ENCODE data around the gene SLC4A4.

Gene SLC4A4

DNA sequence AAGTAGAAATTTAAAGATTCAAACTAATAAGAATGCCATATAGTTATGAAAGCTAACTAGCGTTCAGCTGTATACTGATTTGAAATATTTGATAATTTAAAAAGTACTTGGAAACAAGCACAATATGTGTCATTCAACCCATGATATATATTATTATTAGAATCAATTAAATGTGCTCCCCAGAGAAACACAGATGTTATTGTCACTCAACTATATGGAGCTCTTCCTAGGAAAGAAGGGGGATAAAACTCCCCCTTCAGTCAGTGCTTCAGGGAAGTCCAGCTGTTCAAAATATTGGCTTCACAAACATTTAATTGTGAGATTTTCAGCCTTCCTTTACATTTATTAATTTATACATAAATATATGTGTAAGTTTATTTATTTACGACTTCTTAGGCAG, 135.9 kb downstream of the SLC4A4 start:
- DNase-seq, result no peak

DNA sequence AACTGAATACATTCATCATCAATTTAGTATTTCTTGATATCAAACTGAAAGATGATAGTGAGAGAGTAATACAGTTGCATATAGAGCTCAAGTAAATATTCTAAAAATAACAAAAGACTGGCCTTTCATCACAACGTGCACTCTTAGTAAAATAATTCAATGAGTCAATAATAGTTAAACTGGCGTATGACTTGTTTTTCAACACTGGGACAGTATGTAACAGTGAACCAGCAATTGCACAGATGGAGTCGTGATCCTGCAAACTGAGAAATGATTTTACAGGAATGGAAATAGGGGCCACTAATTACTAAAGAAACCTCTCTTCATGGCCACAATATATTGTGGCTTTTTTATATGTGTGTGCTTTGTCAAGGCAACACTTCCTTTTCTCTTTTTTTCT, 137.4 kb downstream of the SLC4A4 start:
- no peak for DNase-seq

DNA sequence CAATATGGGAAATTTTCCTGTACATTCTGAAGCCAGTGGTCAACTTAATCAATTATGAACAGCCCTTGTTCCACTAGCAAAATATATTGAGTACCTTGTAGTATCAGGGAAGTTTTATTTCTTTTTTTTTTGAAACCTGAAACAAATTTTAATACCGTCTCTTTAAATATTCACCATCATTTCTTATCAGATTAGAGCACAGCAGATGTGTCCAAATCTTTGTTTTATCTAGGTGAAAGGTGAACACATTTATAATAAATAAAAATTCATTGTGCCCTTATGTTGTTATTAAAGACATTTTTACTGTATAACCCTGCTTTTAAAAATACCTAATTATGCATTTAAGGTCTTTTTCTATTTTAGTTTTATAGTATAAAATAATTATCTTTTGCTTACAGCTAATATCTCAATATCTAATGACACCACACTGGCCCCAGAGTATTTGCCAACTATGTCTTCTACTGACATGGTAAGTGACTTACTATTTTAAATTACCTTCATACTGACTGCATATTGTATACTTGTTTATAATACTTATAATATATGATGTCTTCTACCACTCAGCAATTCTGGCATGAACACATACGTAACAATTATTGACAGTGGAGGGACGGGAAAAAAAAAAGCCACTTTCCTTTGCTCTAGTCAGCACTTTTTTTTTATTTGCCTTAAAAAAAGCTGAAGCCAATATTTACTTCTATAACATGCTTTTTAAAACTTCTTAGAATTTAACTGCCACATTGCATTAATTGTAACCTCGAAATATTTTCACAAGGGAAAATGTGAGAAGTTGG, 147.9 kb downstream of the SLC4A4 start:
- no peak for DNase-seq

DNA sequence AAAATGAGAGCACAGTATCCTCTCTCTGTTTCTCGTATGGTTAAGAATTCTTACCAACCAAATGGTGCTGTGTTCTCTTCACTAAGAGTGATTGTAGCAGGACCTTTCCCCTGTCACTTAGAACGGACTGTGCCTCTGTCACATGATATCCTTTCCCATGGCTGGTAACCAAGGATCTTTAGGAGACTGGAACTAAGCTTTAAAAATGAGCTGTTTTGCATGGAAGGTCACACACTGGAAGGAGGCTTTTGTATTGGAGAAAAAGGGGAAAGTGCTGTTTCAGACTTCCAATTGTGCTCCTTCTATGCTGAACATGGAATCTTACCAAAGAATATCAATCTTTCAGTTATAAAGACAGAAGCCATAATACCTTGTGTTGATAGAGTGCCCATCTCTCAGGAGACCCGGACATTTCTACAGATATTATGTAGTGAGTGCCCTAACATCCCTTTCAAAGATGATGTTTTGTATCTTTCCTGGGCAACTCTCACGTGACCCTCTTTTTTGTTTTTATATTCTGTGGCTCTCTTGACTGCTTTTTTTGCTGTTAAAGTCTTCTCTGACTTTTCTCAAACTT, 148.6 kb downstream of the SLC4A4 start:
- DNase-seq, result no peak

DNA sequence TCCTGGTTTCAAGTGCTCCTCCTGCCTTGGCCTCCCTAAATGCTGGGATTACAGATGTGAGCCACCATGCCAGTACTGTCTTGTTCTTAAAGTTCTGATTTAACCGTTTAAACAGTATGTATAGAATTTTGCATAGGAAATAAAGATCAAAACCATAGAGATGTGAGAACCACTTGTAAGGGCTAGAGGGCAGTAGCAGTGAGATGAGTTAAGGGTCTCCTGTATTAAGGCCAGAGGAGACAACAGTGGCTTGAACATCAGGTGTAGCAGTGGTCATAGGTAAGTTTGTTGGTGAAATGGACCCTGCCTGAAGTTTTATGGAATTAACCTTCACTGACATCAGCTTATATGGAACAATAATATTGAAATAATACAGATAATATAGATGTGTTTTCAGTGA, 155.7 kb downstream of the SLC4A4 start:
- no peak for DNase-seq

DNA sequence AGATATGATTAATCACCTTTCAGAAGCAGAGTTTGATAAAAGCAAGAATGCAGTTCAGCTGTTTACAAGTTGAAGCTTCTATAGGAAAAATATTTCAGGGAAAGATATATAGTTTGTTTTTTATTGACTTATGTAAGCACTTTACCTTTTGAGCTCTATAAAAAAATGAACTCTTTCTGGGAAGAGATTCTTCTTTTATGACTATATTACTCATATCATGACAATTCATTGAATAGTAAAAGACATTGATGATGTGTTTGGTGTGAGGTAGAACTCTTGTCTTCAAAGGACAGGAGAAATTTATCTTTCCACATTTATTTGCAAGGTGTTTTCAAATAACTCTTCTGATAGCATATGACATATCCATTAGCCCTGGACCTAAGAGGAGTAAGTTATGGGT, 156.6 kb downstream of the SLC4A4 start:
- DNase-seq, result no peak

DNA sequence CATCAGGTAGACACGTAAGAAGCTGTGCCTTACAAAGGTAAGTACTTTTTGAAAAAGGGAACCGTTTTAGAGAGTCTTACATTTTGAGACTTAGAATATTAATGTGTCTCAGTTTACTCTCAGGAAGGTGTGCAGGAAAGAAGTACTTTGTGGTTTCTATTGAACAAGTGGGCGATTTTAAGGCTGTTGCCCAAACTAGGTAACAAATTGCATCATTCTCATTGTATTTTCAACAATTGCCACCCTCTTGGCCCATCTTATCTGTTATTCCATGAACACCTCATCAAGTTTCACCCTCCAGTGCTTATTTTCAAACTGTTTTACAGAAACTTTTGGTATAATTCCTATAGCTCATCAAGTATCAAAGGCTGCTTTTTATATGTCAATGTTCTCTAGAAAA, 158.3 kb downstream of the SLC4A4 start:
- DNase-seq, result no peak

DNA sequence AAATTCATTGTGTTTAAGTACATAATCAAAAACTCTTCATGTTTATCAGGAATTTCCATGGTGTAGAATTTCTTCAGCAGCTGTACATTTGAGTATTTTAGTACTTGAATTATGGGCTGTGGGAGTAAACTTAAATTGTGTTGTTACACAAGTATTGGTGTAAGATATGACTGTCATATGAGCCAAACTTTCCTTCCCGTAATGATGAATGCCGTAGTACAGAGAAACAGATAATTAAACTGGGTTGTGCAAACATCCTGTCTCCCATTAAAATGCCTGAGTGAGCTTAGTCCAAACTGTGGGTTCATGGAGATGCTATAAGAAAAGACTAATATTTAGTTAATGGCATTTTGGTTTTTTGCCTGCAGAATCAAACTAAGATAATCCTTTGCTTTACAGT, 159.2 kb downstream of the SLC4A4 start:
- no peak for DNase-seq

DNA sequence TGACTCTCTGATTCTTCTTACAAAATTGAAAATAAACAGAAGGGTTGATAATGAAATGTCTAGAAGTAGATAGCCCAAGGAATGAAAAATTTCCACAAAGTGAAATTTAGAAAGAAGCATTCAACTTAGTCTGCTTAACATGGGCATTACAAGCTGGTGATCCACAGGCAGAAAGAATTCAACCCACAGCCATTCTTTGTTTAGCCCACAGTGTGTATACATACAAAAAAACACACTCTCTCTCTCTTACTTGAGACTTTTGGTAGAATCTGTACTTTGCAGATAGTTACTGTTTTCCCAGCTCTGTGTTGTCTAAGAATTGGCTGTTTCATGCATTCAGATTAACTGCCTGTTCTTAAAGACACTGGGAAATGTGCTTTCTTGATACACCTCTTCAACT, 159.8 kb downstream of the SLC4A4 start:
- DNase-seq, result no peak

DNA sequence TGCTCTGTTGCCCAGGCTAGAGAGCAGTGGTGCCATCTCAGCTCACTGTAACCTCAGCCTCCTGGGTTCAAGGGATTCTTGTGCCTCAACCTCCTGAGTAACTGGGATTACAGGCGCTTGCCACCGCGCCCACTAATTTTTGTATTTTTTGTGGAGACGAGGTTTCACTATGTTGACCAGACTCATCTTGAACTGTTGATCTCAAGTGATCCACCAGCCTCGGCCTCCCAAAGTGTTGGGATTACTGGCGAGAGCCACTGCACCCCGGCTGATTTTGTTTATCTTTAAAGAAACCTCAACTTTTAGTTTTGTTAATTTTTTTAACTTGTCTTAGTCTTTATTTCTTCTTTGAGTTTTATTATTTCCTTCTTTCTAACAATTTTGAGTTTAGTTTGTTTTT, 163.2 kb downstream of the SLC4A4 start:
- no peak for DNase-seq

DNA sequence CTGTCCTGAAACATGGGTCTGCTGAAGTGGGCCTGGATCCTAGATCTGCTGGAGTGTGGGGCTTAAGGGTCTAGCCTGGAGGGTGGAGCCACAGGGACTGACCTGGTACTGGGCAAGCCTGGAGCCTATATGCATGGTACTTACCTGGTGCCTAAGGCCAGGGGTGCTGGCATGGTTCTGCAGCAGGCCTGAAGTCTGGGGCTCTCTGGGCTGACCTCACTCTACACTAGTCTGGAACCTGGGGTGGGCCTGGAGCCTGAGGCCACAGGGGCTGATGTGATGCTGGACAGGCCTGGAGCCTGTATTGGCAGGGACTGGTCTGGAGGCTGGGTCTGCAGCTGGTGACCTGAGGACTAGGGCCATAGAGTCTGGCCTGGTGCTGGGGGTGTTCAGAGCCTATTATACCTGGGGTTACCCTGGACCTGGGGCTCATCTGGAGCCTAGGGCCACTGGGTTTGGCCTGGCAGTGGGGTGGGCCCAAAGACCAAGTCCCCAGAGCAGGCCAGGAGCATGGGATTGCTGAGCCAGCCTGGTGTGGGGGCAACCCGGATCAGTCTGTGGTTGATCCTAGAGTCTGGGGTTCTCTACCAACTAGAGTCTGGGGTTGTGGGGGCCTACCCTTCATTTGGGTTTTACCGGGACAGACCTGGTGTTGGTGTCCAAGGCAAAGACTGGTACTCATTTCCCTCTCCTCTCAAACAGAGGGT, 179.6 kb downstream of the SLC4A4 start:
- no peak for DNase-seq

DNA sequence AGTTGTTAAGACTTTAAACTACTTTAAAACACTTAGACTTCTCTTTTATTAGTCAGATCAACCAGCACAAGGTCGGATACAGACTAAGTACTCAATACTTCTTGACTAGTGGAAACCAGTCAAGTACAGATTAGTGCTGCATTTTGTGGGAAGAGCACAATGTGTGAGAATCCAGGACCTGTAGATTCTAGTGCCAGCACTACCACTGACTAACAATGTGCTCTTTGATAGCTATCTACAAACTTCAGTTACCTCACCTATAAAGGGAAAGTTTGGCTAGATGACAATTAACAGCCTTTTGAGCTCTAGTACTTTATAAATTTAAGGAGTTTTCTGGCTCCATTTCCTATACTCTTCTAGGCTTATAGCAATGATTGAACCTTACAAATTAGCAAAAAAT, 181.5 kb downstream of the SLC4A4 start:
- DNase-seq, result no peak

DNA sequence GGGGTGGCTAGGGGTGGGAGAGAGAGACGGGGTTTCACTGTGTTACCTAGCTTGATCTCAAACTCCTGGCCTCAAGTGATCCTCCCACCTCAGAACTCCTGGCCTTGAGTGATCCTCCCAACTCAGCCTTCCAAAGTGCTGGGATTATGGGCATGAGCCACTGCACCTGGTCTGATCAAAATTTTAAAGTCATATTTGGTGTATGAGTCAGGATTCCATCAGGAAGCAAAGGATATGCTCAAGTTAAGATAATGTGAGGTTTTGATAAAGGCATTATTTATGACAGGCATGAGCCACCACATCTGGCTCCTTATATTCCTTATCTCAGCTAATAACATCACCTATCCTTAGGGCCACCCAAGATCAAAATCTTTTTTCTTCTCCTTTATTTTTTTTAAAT, 182.0 kb downstream of the SLC4A4 start:
- no peak for DNase-seq

DNA sequence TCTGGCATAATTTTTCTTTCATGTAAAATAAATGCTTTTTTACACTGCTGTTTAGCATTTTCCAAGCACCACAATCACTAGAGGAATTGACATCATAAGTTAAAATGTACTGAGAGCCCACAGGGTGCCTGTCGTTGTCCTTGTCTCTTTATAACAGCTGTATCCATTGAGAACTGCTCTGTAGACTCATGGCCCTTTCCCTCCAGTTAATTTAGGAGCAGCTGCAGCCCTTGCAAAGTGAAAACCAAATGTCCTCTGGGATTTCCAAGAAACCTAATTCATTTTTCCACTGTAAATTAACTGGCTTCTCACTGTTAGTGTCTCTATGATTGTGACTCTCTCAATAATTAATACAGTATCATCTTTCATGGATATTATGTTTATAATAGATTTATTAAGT, 185.9 kb downstream of the SLC4A4 start:
- no peak for DNase-seq

DNA sequence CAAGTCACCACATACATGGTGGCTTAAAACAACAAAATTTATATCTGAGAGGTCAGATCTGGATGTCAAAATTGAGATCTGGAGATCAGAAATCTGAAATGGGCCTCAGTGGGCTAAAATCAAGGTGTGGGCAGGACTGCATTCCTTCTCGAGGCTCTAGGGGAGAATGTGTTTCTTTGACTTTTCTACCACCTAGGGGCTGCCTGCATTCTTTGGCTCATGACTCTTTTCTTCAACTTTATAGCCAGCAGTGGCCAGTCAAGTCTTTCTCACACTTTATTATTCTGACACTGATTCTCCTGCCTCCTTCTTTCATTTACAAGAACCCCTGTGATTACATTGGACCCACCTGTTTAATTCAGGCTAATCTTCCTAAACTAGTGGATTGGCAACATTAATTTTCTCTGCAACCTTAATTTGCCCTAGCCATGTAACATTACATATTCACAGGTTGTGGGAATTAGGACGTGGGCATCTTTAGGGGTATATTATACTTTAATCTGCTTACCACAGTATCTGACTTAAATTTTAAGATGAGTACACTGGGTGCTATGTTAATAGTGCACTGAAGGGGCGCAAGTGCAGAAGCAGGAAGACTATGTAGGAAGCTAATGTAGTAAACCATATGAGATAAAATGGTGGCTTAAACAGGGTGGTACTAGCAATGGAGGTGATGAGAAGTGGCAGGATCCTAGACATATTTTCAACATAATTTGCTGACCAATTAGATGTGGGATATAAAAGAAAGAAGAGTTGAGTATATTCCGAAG, 188.0 kb downstream of the SLC4A4 start:
- no peak for DNase-seq

DNA sequence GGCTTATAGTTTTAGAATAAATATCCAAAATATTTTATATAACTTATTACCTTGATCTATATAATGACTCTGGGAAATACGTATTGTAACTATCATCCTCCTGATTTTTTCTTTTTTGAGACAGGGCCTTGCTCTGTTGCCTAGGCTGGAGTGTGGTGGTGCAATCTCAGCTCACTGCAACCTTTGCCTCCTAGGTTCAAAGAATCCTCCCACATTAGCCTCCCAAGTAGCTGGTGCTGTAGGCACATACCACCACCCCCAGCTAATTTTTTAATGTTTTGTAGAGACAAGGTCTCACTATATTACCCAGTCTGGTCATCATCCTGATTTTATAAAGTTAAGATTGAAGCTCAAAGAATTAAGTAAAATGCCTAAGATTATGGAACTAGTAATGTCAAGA, 193.6 kb downstream of the SLC4A4 start:
- no peak for DNase-seq

DNA sequence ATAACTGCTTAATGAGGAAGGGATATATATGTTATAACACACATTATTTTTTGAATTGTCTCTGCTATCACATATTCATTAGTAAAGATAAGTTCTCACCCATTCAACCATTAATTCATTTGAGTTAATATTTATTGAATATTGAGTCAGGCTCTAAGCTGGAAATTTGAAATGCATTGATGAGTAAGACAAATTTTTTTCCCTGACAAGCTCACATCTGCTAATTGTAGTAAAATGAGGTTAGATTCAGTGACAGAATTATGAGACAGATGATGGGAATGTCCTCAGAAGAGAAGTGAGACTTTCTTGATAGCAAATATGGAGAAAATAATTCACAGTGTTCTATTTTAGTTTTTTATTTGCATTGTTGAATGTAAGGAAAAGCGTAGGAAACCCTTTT, 194.3 kb downstream of the SLC4A4 start:
- DNase-seq, result no peak

DNA sequence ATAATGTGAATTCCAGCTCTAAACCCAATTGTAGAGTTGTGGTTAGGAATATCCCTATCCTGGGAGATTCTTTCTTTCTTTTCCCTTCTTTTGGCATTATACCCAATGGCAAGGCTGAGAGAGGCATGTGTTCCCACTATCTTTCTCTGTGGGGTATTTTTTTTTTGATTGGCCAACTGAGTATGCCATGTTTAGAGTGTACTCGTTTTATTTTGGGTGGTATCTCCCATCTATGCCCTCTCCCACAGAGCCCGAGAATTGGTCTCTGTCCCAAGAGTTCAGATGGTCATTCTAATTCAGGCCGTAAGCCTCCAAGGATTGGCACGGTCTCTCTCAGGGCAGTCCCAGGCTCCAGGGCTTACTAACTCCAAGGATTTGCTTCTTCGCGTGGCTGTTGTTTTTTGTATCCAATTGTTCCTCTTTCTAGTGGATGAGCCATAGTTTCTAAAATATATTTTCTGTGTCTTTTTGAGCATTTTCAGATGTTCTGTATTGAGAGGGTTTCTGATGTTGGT, 198.8 kb downstream of the SLC4A4 start:
- DNase-seq, result no peak

DNA sequence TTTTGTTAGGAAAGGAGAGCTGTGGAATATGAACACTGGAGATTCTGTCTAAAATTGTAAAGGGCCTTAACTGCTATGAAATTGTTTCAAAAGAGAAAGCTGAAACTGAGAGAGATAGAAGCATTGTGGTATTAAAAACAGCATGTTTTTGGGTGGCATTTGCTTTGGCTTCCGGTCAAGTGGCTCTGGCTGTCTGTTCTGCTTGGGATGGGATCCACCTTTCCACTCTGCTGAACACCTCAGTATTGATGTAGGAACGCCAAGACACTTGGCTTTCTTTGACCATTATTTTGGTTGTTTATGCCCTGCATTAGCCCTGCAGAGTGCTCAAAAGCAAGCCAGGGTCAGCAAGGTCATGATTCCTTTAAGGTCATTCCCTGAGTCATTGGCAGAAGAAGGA, 199.7 kb downstream of the SLC4A4 start:
- DNase-seq, result no peak

DNA sequence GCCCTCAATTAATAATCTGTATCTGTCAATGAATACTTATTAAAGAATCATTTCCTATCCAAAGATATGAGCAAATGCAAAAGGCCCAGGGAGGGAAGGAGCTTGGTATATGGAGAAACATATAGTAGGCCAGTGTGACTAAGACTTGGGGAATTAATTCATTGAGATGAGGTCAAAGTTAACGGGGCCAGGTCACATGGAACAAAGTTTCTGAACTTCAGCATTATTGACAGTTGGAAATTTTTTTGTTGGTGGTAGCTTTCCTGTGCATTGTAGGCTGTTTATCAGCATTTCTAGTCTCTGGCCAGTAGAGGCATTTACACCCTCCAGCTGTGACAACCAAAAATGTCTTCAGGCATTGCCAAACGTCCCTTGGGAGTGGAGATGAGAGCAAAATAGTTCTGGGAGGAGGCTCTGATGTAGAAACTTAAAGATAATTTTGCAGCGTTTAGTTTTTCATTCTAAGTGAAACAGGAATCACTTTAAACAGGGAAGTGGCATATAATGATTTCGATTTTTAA, 202.0 kb downstream of the SLC4A4 start:
- DNase-seq, result no peak

DNA sequence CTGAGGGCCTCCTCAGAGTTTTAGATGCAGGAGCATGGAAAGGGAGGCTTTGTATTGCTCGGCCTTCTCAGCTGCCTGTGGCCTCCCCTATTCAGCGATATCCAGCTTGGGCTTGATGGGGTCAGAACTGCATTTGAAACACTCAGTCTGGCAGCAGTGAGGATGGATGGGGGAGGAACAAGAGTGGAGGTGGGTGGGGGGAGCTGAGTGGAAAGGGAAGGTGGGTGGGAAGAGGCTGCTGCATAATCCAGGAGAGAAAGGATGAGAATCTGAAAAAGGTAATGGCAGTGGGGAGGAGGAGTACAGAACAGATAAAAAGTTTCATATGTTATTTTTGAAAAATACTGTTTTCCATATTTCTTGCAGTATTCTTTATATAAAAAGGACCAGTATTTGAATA, 202.7 kb downstream of the SLC4A4 start:
- no peak for DNase-seq

DNA sequence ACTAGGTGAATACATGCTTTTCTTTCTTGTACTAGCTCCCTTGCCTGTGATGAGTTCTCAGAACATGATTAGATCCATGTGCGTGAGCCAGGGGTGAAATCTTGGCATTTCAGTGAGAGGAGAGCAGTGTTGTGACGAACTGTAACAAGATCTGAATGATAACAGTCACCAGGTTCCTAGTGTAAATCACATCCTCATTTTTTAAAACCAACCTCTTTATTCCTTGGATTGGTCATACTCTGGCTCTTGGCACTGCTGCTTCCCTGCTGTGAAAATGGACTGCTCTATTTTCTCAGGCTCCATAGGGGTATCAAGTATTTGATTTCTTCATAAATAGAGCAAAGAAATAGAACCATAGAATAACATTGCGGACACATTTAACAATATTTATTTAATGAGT, 206.3 kb downstream of the SLC4A4 start:
- DNase-seq, result no peak

DNA sequence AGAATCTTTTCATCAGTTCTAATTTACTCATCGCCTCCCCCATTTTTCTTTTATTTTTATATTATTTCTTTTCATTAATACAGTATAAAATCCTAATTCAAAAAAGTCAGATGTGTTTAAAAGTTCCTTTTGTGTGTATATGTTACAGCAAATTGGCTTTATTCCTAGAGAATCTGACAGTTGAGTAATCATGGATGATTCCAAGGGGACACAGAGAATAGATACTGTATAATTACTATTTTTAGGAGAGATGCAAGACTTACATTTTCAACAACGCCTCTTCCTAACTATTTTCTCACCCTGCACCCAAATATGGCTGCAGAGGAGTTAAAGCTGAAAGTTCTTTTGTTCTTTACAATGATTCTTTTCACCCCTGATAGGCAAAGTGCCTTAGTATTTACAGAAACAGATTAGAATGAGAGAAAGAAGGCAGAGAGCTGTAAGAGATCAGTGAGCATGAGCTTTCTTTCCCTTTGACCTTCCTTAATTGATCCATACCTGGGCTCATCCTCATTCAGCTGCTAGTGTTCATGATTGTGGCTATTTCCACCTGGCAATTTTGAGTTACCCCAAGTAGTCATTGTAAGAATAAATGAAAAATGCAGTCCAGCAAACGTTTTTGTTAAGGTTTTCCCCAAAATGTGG, 210.8 kb downstream of the SLC4A4 start:
- DNase-seq, result no peak

Data from CD4-positive, alpha-beta T cell treated with Interleukin-21 for 1 hour (primary cell).